Measurements from ENCODE around the gene PRELID2.
"Not testable (repeated sequence)": the region's sequence is repeated elsewhere in the genome, so short reads cannot be mapped to it uniquely, and the experiment has no call there.

PRELID2 gene

DNA sequence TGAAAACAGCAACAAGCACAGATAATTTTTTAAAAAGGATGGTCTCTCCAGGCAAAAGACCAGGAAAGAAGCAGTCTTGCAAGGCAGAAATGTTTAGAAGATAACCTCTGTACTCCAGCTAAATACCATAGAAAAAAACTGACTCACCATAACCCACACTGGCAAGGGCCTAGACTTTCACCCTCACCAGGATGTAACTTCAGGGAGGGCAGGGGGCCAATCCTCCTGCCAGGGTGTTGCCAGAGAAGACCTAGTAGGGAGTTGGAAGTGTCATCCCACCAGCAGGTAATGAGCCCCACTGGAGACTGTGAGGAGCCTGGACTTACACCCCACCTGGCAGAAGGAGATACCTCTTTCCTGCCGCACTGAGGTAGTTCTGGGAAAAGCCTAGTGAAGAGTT is 97.6 kb downstream of the PRELID2 start:
- DNase-seq: no peak

DNA sequence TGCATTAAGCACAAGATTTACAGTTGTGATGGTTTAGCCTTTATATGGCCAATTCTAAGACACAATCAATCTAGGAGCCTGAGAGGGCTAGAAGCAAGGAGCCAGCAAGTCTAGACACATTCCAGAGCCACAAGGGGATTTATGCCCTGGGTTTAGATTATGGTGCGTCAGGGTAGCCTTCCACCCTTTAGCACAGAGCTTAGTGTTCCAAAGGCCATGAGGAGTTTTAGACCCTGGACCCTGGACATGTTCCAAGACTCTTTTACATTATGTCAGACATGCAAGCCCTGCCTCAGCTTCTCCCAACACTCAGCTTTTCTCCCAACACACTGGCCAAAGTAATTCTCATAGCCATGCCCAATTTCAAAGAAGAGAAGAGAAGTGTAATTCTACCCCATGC is 105.2 kb downstream of the PRELID2 start:
- DNase-seq: not testable (repeated sequence)

DNA sequence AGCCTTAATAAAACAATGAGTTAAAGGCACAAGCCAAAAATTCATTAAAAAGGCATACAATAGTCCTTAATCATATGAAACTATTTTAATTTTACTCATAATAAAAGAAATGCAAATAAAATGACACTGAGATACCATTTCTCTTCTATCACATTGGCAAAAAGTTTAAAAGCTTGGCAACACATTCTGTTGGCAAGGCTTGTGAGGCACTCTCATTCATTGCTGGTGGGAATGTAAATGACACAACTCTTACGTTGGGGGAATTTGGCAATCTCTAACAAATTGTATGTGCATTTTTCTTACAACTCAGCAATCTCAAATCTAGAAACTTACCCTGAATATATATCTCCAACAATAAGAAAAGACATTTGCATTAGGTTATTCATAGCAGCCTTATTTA is 111.6 kb downstream of the PRELID2 start:
- no peak for DNase-seq

DNA sequence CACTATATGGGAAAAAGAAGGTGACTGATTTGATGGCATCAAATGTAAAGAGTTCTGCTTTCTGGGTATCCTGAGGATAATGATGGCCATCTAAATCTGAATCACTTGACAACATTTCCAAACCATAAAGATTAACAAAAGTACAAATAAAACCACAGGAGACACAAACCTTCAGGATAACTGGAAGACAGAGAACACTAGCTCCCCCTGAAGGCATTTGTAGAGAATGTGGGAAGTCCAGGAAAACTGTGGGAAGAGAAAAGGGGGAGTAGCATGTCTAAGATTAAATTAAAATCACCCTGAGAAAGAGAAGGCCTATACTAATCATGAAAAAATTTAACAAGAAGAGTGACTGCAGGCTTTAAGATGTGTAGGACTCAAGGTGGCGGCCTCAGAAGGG is 116.2 kb downstream of the PRELID2 start:
- peak in 1 of 2 experiments; percentile 42 for DNase-seq

DNA sequence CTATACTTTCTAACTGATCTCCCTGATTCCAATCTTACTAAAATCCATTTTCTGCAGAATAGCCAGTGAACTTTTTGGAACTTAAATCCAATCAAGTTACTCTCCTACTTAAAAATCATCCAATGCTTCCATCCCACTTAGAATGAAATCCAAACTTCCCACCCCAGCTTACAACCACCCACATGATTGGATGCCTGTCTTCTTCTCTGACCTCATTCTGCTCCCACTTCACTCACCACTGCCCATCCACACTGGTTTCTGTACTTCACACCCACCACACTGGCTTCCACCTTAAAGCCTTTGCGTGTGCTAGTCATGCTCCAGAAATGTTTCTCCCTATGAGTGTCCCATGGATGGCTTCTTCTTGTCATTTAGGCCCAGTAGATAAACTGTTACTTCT is 119.7 kb downstream of the PRELID2 start:
- DNase-seq: no peak

DNA sequence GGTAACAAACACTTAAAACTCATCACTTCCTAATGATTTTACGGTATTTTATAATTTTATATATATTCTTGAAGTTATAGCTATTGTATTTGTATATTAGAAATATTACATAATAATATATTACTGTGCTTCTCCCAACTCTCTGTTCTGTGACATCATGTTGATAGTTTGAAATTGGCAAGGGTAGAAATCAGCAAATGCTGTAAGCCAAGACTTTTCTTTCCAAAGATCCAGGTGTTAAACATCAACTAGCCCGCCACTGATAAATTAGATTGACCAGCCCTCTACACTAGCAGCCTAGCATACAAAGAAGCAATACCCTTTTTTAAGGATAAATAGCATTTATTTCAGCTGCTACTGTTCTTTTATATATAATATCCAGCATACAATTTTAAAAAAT is 122.9 kb downstream of the PRELID2 start:
- DNase-seq: no peak

DNA sequence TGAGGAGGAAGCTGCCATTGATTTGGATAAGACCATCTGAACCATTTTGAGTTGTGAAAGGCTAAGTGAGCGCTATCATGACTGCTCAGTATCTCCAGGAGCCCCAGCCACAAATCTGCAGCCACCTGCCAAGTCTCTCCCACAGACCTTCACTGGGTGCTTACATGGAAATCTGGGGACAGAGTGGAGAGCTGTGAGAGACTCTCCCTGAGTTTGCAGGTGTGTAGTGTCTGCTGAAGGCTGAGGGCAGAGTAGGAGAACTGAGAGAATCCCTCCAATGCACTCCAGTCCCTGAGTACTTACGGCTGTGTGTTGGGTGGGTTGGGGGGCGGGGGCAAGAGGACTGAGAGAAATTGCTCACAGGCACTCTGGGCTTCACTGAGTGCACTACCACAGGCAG is 123.7 kb downstream of the PRELID2 start:
- DNase-seq: no peak
